Measurements from ENCODE around the gene TRO. TPM values are rescaled to one million over a fixed set of nuclear protein-coding genes. Genes with fewer than 3 reads are reported as not detected.

Gene TRO
- polyA plus RNA-seq, 1 experiment, result 11.1 TPM

DNA sequence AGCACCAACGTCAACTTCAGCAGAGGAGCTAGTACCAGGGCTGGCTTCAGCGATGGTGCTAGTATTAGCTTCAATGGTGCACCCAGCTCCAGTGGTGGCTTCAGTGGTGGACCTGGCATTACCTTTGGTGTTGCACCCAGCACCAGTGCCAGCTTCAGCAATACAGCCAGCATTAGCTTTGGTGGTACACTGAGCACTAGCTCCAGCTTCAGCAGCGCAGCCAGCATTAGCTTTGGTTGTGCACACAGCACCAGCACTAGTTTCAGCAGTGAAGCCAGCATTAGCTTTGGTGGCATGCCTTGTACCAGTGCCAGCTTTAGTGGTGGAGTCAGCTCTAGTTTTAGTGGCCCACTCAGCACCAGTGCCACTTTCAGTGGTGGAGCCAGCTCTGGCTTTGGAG lies 8.3 kb downstream of the TRO start:
- no peaks in the 10 kb centered on the region; the same call in none of the 2 replicates for H3K36me3 ChIP-seq (ENCODE audit: control insufficient read depth, insufficient read depth, low read length)
- ChIA-PET POLR2A (no interaction called here), CTCF (interaction anchor here (0.9 kb wide), 1 partner anchor 37 kb away, joined by 3 read pairs; no protein-coding TSS in a partner anchor)
- DNase-seq (ENCODE audit: low read depth), result no peak
- TF ChIP-seq CTCF (IDR thresholded peaks at IDR 0.05; ENCODE audit: insufficient read depth, low read depth, low read length), result no peak
- no peak overlapping the region for H3K4me3 ChIP-seq (ENCODE audit: low read depth, low read length)
- H3K27me3 ChIP-seq (ENCODE audit: control insufficient read depth, insufficient read depth, low read length), result no peaks in the 10 kb centered on the region

DNA sequence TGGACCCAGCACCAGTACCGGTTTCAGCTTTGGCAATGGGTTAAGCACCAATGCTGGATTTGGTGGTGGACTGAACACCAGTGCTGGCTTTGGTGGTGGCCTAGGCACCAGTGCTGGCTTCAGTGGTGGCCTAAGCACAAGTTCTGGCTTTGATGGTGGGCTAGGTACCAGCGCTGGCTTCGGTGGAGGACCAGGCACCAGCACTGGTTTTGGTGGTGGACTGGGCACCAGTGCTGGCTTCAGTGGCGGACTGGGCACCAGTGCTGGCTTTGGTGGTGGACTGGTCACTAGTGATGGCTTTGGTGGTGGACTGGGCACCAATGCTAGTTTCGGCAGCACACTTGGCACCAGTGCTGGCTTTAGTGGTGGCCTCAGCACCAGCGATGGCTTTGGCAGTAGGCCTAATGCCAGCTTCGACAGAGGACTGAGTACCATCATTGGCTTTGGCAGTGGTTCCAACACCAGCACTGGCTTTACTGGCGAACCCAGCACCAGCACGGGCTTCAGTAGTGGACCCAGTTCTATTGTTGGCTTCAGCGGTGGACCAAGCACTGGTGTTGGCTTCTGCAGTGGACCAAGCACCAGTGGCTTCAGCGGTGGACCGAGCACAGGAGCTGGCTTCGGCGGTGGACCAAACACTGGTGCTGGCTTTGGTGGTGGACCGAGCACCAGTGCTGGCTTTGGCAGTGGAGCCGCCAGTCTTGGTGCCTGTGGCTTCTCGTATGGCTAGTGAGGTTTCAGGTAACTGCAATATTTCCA lies 9.8 kb downstream of the TRO start:
- ChIA-PET CTCF (no interaction called here), POLR2A (no interaction called here)
- Histone ChIP-seq H3K4me3 (ENCODE audit: low read depth, low read length) (no peak overlapping the region), H3K36me3 (ENCODE audit: control insufficient read depth, insufficient read depth, low read length) (no peaks in the 10 kb centered on the region; the same call in none of the 2 replicates), H3K27me3 (ENCODE audit: control insufficient read depth, insufficient read depth, low read length) (no peaks in the 10 kb centered on the region)
- no peak for DNase-seq (ENCODE audit: low read depth)
- TF ChIP-seq CTCF (IDR thresholded peaks at IDR 0.05; ENCODE audit: insufficient read depth, low read depth, low read length), result no peak

DNA sequence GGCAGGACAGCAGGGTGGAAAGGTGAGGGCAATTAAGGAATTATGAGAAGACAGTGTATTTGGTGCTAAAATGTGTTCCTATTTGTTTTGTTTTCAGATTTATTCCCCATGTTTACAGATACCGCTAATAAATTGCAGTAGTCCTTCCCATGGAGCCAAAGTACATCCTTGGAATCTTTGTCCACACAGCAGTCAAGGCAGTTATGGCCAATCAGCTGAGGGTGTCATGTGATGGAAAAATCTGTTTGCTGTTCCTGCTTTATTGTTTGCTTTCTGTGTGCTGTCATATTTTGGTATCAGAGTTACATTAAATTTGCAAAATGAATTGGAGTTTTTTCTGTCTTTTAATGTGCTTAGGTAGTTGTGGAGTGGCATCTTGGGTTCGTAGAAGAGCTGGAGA lies 10.5 kb downstream of the TRO start:
- POLR2A ChIA-PET, result no interaction called here
- H3K27me3 ChIP-seq (ENCODE audit: control insufficient read depth, insufficient read depth, low read length), result no peaks in the 10 kb centered on the region
- no peaks in the 10 kb centered on the region; the same call in none of the 2 replicates for H3K36me3 ChIP-seq (ENCODE audit: control insufficient read depth, insufficient read depth, low read length)
- CTCF ChIA-PET, result no interaction called here
- no peak for DNase-seq (ENCODE audit: low read depth)
- TF ChIP-seq CTCF (IDR thresholded peaks at IDR 0.05; ENCODE audit: insufficient read depth, low read depth, low read length), result no peak
- H3K4me3 ChIP-seq (ENCODE audit: low read depth, low read length), result no peak overlapping the region

DNA sequence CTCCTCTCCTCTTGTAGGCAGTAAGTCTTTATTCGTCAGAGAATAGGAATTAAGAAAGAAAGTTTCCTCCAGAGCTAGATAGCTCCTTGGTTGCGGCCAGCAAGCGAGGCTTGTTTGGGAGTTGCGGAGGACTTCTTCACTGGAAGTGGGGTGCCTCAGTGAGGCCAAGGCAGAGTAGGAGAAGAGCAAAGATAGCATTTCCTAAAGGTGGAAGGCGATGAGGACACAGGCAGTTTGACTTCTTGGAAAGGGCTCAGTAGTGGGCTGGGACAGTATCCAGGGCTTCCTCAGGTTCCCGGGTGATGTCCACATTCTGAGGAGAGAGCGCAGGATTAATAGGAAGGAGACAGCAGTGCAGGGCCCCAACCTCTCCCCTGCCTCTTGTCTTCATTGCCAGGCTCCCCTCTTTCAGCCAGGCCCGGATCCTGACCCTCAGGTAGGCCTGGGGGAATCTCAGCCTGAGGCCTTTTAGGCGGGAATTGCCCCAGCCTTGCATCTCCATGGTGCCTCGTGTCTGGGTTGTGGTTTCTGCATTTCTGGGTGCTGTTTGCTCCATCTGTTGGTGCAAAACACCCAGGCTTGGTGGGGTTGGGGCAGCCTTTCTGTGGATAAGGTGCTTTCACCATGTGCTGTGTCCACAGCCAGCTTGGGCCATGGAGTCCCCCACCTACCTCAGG lies 12.7 kb downstream of the TRO start:
- no peak for DNase-seq (ENCODE audit: low read depth)

More for the DNA sequence above, 12.7 kb downstream of the TRO start:
- H3K4me3 ChIP-seq (ENCODE audit: low read depth, low read length), result no peak overlapping the region
- no peaks in the 10 kb centered on the region; the same call in 1 of the 2 replicates for H3K36me3 ChIP-seq (ENCODE audit: control insufficient read depth, insufficient read depth, low read length)
- POLR2A ChIA-PET, result no interaction called here
- CTCF ChIA-PET, result no interaction called here
- no peak for TF ChIP-seq CTCF (IDR thresholded peaks at IDR 0.05; ENCODE audit: insufficient read depth, low read depth, low read length)
- no peaks in the 10 kb centered on the region for H3K27me3 ChIP-seq (ENCODE audit: control insufficient read depth, insufficient read depth, low read length)
